Measurements from ENCODE around the gene TAS2R20. TPM values are rescaled to one million over a fixed set of nuclear protein-coding genes. Genes with fewer than 3 reads are reported as not detected.

Gene TAS2R20
- total and polyA plus RNA-seq, 10 of the 15 experiments (the other 5 are each of a cell fraction or from before 2014, with no cell fraction given), result 0.07 to 3.9 (median 0.65) TPM

GRCh38 chr12:11040162-11040561, 42.1 kb upstream of the TAS2R20 start:
- Histone ChIP-seq H3K9me3 (replicated peaks; ENCODE audit: control insufficient read depth, insufficient read depth, low read length) (no peaks in the 10 kb centered on the region; the same call in 2 of the 3 replicates), H3K27ac (ENCODE audit: control insufficient read depth, insufficient read depth) (no peak overlapping the region), H3K9ac (ENCODE audit: control insufficient read depth, insufficient read depth, low read length) (no peak overlapping the region), H3K27me3 (replicated peaks in 1 of 2; ENCODE audit: control insufficient read depth in 2 of 2, insufficient read depth in 2 of 2, low read length in 1 of 2) (no peaks in the 10 kb centered on the region), H3K79me2 (ENCODE audit: control insufficient read depth, insufficient read depth, low read length) (no peaks in the 10 kb centered on the region; the same call in 1 of the 2 replicates), H2AFZ (ENCODE audit: control insufficient read depth, low read depth, low read length) (no peak overlapping the region), H3K4me3 (no peak overlapping the region), H3K36me3 (ENCODE audit: control insufficient read depth in 2 of 2, insufficient read depth in 2 of 2, low read length in 1 of 2) (no peaks in the 10 kb centered on the region; a peak in 1 of 4 replicates), H3K4me2 (ENCODE audit: control insufficient read depth, insufficient read depth) (no peak overlapping the region), H4K20me1 (ENCODE audit: control insufficient read depth, insufficient read depth) (no peaks in the 10 kb centered on the region), H3K4me1 (ENCODE audit: control insufficient read depth, insufficient read depth, low read length) (no peaks in the 10 kb centered on the region)
- DNase-seq (ENCODE audit: low read depth, low spot score) (no peak), ATAC-seq (no peak), FAIRE-seq (no peak)
- SMC1A ChIA-PET (ENCODE audit: uncharacterized antibody, unreplicated experiment), result no interaction called here
- RAD21 ChIA-PET (ENCODE audit: unreplicated experiment), result no interaction called here
- POLR2A ChIA-PET, result no interaction called here
- CTCF ChIA-PET, result no interaction called here
- in situ Hi-C loops (cut with MboI) (no loop called here), intact Hi-C loops (cut with micrococcal nuclease; ENCODE audit: unreplicated experiment) (no loop called here)
- TF ChIP-seq IRF5 (IDR thresholded peaks at IDR 0.05; ENCODE audit: borderline replicate concordance) (no peak), SP1 (IDR thresholded peaks at IDR 0.05; ENCODE audit: low read depth, low read length) (no peak), SREBF2 (IDR thresholded peaks at IDR 0.05; ENCODE audit: low read length) (no peak), MYC (IDR thresholded peaks at IDR 0.05; ENCODE audit: insufficient read depth, insufficient read length, insufficient replicate concordance, low read length, severe bottlenecking) (no peak), SIX5 (IDR thresholded peaks at IDR 0.05; ENCODE audit: low read depth, low read length, severe bottlenecking) (no peak), EP300 (IDR thresholded peaks at IDR 0.05; ENCODE audit: borderline replicate concordance in 1 of 2, control insufficient read depth in 1 of 2, low read depth in 2 of 2, low read length in 2 of 2) (no peak), CHD1 (IDR thresholded peaks at IDR 0.05; ENCODE audit: low read depth, low read length) (no peak), ZNF24 (IDR thresholded peaks at IDR 0.05) (no peak)
- WGBS (ENCODE audit: insufficient coverage, insufficient replicate concordance, low lambda C conversion rate, missing lambda C conversion rate), result 96% methylated on average over 1 of the region's 1 CpG
- no TSS peak for BruUV-seq (replicated peaks)

Measured in GM12878 (cell line).